22Rv1 (cell line): ENCODE results near the gene MAPK11.

Source experiments
- CTCF ChIP-seq: fragments of 450-650 bp; IDR thresholded peaks from 2 replicates; pipeline ENCODE4 v1.5.1; 2017; ENCODE audit warnings: mild to moderate bottlenecking
- ZFX ChIP-seq: fragments of 450-650 bp; IDR thresholded peaks from 2 replicates; pipeline ENCODE4 v1.6.1; 2017; ENCODE audit warnings: antibody characterized with exemption, borderline replicate concordance

- TF ChIP-seq CTCF (no peak), ZFX (no peak)
Observed at GRCh38 chr22:50286275-50286674, 16.1 kb upstream of the MAPK11 start.
